Tibial artery (tissue), 4 donors: ENCODE measurements around the gene SSX5.
"Not testable (repeated sequence)": the region's sequence is repeated elsewhere in the genome, so short reads cannot be mapped to it uniquely, and the experiment has no call there.

Source experiments
- DNase-seq, 2 donors: peaks; one replicate each; pipeline ENCODE4 v3.0.0-alpha.2; 2019
- H3K27ac ChIP-seq, 2 donors: fragments of 200-600 bp; sonication (generic) in 1 of 2; 1 replicate in 1 of 2; 2 replicates in 1 of 2; pipeline ENCODE4 v1.5.1; 2018 to 2019; ENCODE audit warnings: mild to moderate bottlenecking in 1 of 2
- H3K27me3 ChIP-seq, 2 donors: fragments of 200-600 bp; sonication (generic) in 1 of 2; one replicate each; pipeline versions ENCODE4 v1.5.1 to v1.6.0; 2016 to 2019
- H3K36me3 ChIP-seq, 3 donors: fragments of 200-600 bp; sonication (generic) in 2 of 3; one replicate each; pipeline ENCODE4 v1.5.1; 2016 to 2019; ENCODE audit warnings: mild to moderate bottlenecking in 2 of 3
- H3K4me1 ChIP-seq, 4 donors: fragments of 200-600 bp; sonication (generic) in 2 of 4; 1 replicate in 3 of 4; 2 replicates in 1 of 4; pipeline ENCODE4 v1.5.1; 2016 to 2019
- H3K4me3 ChIP-seq, 2 donors: fragments of 200-600 bp; sonication (generic) in 1 of 2; 1 replicate in 1 of 2; 2 replicates in 1 of 2; pipeline ENCODE4 v1.5.1; 2018 to 2019; ENCODE audit warnings: mild to moderate bottlenecking in 2 of 2
- H3K9me3 ChIP-seq, 3 donors: fragments of 200-600 bp; sonication (generic) in 1 of 3; one replicate each; pipeline ENCODE4 v1.5.1; 2016 to 2019
- intact Hi-C: fragments of 100-400 bp; cut with DNase I; formaldehyde crosslinking; loops from one replicate; pipeline ENCODE4 v1.15.0; 2023; ENCODE audit warnings: low total_unique reads
- TF ChIP-seq, protein P1 (sequence below), 2 experiments: fragments of 200-600 bp in 1 of 2; fragments of 450-650 bp in 1 of 2; IDR thresholded peaks; one replicate each; pipeline ENCODE4 v1.5.1; 2017 to 2019; ENCODE audit warnings: antibody characterized with exemption in 2 of 2, mild to moderate bottlenecking in 1 of 2, moderate library complexity in 1 of 2

The SSX5 gene, protein sequence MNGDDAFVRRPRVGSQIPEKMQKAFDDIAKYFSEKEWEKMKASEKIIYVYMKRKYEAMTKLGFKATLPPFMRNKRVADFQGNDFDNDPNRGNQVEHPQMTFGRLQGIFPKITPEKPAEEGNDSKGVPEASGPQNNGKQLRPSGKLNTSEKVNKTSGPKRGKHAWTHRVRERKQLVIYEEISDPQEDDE

GRCh38 chrX:48196745-48197201 is at the start of gene SSX5:
TSS of gene SSX5 (minus strand) at chrX:48196795. CDS start at chrX:48195358, 1,437 bp downstream.
- H3K4me1 ChIP-seq: no peaks in the 10 kb centered on the region
- H3K27ac ChIP-seq: no peak within 1 kb of the TSS
- no peaks in the 10 kb centered on the region for H3K27me3 ChIP-seq
- no peak within 1 kb of the TSS for H3K4me3 ChIP-seq
- TF ChIP-seq, protein P1, sequence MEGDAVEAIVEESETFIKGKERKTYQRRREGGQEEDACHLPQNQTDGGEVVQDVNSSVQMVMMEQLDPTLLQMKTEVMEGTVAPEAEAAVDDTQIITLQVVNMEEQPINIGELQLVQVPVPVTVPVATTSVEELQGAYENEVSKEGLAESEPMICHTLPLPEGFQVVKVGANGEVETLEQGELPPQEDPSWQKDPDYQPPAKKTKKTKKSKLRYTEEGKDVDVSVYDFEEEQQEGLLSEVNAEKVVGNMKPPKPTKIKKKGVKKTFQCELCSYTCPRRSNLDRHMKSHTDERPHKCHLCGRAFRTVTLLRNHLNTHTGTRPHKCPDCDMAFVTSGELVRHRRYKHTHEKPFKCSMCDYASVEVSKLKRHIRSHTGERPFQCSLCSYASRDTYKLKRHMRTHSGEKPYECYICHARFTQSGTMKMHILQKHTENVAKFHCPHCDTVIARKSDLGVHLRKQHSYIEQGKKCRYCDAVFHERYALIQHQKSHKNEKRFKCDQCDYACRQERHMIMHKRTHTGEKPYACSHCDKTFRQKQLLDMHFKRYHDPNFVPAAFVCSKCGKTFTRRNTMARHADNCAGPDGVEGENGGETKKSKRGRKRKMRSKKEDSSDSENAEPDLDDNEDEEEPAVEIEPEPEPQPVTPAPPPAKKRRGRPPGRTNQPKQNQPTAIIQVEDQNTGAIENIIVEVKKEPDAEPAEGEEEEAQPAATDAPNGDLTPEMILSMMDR (IDR thresholded peaks at IDR 0.05): no peak
- no peaks in the 10 kb centered on the region for H3K9me3 ChIP-seq
- DNase-seq: no peak
- intact Hi-C loops: no loop called here
- H3K36me3 ChIP-seq: no peaks in the 10 kb centered on the region

DNA sequence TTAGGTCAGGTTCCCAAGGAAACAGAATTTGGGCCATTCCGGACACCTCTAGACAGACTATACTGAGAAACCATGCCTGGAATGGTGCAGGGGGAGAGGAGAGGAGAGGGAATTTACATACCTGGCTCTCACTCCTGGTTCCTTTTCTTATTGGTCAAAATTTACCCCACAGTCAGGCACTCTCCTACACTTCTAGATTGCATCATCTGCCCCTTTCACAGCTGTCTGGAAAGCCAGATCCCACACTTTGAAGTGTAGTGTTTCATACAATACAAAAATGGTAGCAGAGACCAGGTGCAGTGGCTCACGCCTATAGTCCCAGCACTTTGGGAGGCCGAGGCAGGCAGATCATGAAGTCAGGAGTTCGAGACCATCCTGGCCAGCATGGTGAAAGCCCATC is 27.6 kb upstream of the SSX5 start:
- H3K27ac ChIP-seq, H3K27me3 ChIP-seq, DNase-seq, H3K4me1 ChIP-seq, H3K36me3 ChIP-seq, H3K9me3 ChIP-seq, intact Hi-C loops, H3K4me3 ChIP-seq: not testable (repeated sequence)

- H3K4me3 ChIP-seq, H3K27me3 ChIP-seq, DNase-seq, intact Hi-C loops, H3K27ac ChIP-seq, H3K36me3 ChIP-seq, H3K9me3 ChIP-seq, H3K4me1 ChIP-seq: not testable (repeated sequence)
Observed at GRCh38 chrX:48214341-48214740, 17.7 kb upstream of the SSX5 start.

- H3K4me1 ChIP-seq, H3K27ac ChIP-seq, H3K9me3 ChIP-seq, H3K36me3 ChIP-seq, H3K27me3 ChIP-seq, H3K4me3 ChIP-seq, intact Hi-C loops, DNase-seq: not testable (repeated sequence)
Observed at GRCh38 chrX:48190024-48190423, 6.6 kb downstream of the SSX5 start.

DNA sequence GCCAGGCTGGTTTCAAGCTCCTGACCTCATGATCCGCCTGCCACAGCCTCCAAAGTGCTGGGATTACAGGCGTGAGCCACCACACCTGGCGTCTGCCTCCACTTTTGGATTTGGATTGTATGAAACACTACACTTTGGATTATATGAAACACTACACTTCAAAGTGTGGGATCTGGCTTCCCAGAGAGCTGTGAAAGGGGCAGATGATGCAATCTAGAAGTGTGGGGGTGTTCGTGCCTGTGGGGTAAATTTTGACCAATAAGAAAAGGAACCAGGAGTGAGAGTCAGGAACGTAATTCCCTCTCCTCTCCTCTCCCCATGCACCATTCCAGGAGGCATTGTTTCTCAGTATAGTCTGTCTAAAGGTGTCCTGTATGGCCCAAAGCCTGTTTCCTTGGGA is 14.7 kb downstream of the SSX5 start:
- H3K4me3 ChIP-seq, H3K27me3 ChIP-seq, H3K4me1 ChIP-seq, H3K36me3 ChIP-seq, H3K9me3 ChIP-seq, DNase-seq, intact Hi-C loops, H3K27ac ChIP-seq: not testable (repeated sequence)

DNA sequence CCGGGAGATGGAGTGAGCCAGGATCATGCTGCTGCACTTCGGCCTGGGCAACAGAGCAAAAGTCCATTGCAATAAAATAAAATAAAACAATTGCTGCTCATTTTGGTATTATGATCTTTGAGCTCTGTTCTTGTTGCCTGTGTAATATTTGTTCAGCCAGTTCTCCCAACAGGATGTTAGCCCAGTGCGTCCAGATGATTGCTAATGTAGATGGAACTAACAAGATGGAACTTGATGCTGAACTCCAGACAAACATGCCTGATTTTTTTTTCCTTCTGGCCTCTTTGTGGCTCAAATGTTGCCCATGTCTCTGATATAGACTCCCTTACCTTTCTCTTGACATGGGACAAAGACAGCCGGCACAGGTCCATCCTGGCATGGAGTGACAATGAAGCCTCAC is 15.8 kb downstream of the SSX5 start:
- Histone ChIP-seq H3K4me3 (no peak overlapping the region), H3K9me3 (no peaks in the 10 kb centered on the region), H3K36me3 (no peaks in the 10 kb centered on the region), H3K4me1 (no peaks in the 10 kb centered on the region), H3K27ac (no peak overlapping the region), H3K27me3 (no peaks in the 10 kb centered on the region)
- DNase-seq: no peak
- TF ChIP-seq, protein P1 (IDR thresholded peaks at IDR 0.05): no peak
- intact Hi-C loops: no loop called here

DNA sequence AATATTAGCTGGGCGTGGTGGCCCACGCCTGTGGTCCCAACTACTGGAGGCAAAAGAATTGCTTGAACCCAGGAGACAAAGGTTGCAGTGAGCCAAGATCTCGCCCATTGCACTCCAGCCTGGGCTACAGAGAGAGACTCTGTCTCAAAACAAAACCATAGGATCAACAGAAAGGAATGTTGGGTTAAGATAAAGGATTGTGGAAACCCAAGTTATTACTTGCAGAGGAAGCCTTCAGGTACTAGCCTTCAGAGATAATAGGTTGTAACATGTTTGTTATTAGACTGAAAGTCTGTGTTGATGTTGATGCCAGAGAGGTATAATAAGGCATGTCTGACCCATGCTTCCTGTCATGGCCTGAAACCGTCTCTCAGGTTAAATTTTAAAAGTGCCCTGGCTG is 16.9 kb downstream of the SSX5 start:
- H3K27me3 ChIP-seq: no peaks in the 10 kb centered on the region
- H3K36me3 ChIP-seq: no peaks in the 10 kb centered on the region
- H3K4me3 ChIP-seq: no peak overlapping the region
- no peak for DNase-seq
- no peak overlapping the region for H3K27ac ChIP-seq
- intact Hi-C loops: no loop called here
- H3K4me1 ChIP-seq: no peaks in the 10 kb centered on the region
- TF ChIP-seq, protein P1 (IDR thresholded peaks at IDR 0.05): no peak
- H3K9me3 ChIP-seq: no peaks in the 10 kb centered on the region

GRCh38 chrX:48166322-48166721 is 30.3 kb downstream of the SSX5 start:
- H3K4me3 ChIP-seq, H3K4me1 ChIP-seq, intact Hi-C loops, H3K27me3 ChIP-seq, H3K9me3 ChIP-seq, DNase-seq, H3K27ac ChIP-seq, H3K36me3 ChIP-seq: not testable (repeated sequence)
